Measurements from ENCODE around the gene NDEL1. TPM values are rescaled to one million over a fixed set of nuclear protein-coding genes. Genes with fewer than 3 reads are reported as not detected.

NDEL1 gene
- total RNA-seq, 1 experiment from 2014 or later: 78.4 TPM

GRCh38 chr17:8479431-8479947, 43.8 kb downstream of the NDEL1 start:
- DNase-seq: no peak
- no peaks in the 10 kb centered on the region for H3K9me2 ChIP-seq (ENCODE audit: insufficient read depth)
- CTCF ChIA-PET: no interaction called here
- H3K4me2 ChIP-seq: no peak overlapping the region
- no peaks in the 10 kb centered on the region for H3F3A ChIP-seq (ENCODE audit: insufficient read depth, low read depth)
- H3K36me3 ChIP-seq (ENCODE audit: low read depth): no peaks in the 10 kb centered on the region
- no peaks in the 10 kb centered on the region for H3K9me3 ChIP-seq (ENCODE audit: insufficient read depth, low read depth)
- no peaks in the 10 kb centered on the region for H3K79me2 ChIP-seq (ENCODE audit: low read depth)
- BruUV-seq (replicated peaks): no TSS peak
- POLR2A ChIA-PET (ENCODE audit: unreplicated experiment): no interaction called here
- no peak overlapping the region for H3K27ac ChIP-seq
- no peaks in the 10 kb centered on the region for H3K4me1 ChIP-seq (replicated peaks; ENCODE audit: insufficient read depth)
- TF ChIP-seq EZH2 (IDR thresholded peaks at IDR 0.05; ENCODE audit: low read depth) (no peak), CTCF (conservative IDR thresholded peaks at IDR 0.05) (no peak)
- H3K27me3 ChIP-seq (ENCODE audit: insufficient read depth, low read depth): no peaks in the 10 kb centered on the region
- no peak overlapping the region for H3K4me3 ChIP-seq
- H4K20me1 ChIP-seq (ENCODE audit: insufficient read depth): no peaks in the 10 kb centered on the region
- intact Hi-C loops (cut with micrococcal nuclease; ENCODE audit: unreplicated experiment): no loop called here
- H2AFZ ChIP-seq: no peak overlapping the region

- Histone ChIP-seq H3K27me3 (ENCODE audit: insufficient read depth, low read depth) (no peaks in the 10 kb centered on the region), H3K4me3 (no peak overlapping the region), H3F3A (ENCODE audit: insufficient read depth, low read depth) (no peaks in the 10 kb centered on the region), H2AFZ (no peak overlapping the region), H3K36me3 (ENCODE audit: low read depth) (no peaks in the 10 kb centered on the region), H3K79me2 (ENCODE audit: low read depth) (no peaks in the 10 kb centered on the region), H3K9me2 (ENCODE audit: insufficient read depth) (no peaks in the 10 kb centered on the region), H3K27ac (no peak overlapping the region), H3K9me3 (ENCODE audit: insufficient read depth, low read depth) (0 out of 2 replicates have a peak, but pooled peaks cover 7% of the 10 kb centered on the region), H4K20me1 (ENCODE audit: insufficient read depth) (no peaks in the 10 kb centered on the region), H3K4me2 (no peak overlapping the region), H3K4me1 (replicated peaks; ENCODE audit: insufficient read depth) (no peaks in the 10 kb centered on the region)
- intact Hi-C loops (cut with micrococcal nuclease; ENCODE audit: unreplicated experiment): no loop called here
- CTCF ChIA-PET: no interaction called here
- POLR2A ChIA-PET (ENCODE audit: unreplicated experiment): interaction anchor here (0.7 kb wide), 1 partner anchor 83 kb away, joined by 3 read pairs; no protein-coding TSS in a partner anchor
- no peak for DNase-seq
- TF ChIP-seq EZH2 (IDR thresholded peaks at IDR 0.05; ENCODE audit: low read depth): no peak
- no peak for TF ChIP-seq CTCF (conservative IDR thresholded peaks at IDR 0.05)
- no TSS peak for BruUV-seq (replicated peaks)
Measured at GRCh38 chr17:8480011-8480976, 44.6 kb downstream of the NDEL1 start.

GRCh38 chr17:8481089-8481488, 45.4 kb downstream of the NDEL1 start:
- no TSS peak for BruUV-seq (replicated peaks)
- Histone ChIP-seq H3K79me2 (ENCODE audit: low read depth) (no peaks in the 10 kb centered on the region), H3K36me3 (ENCODE audit: low read depth) (no peaks in the 10 kb centered on the region), H3F3A (ENCODE audit: insufficient read depth, low read depth) (no peaks in the 10 kb centered on the region), H3K27ac (no peak overlapping the region), H3K4me3 (no peak overlapping the region), H3K4me2 (no peak overlapping the region), H4K20me1 (ENCODE audit: insufficient read depth) (no peaks in the 10 kb centered on the region), H3K9me2 (ENCODE audit: insufficient read depth) (no peaks in the 10 kb centered on the region), H3K27me3 (ENCODE audit: insufficient read depth, low read depth) (no peaks in the 10 kb centered on the region), H2AFZ (no peak overlapping the region), H3K9me3 (ENCODE audit: insufficient read depth, low read depth) (0 out of 2 replicates have a peak, but pooled peaks cover 7% of the 10 kb centered on the region), H3K4me1 (replicated peaks; ENCODE audit: insufficient read depth) (no peaks in the 10 kb centered on the region)
- ChIA-PET POLR2A (ENCODE audit: unreplicated experiment) (no interaction called here), CTCF (no interaction called here)
- TF ChIP-seq EZH2 (IDR thresholded peaks at IDR 0.05; ENCODE audit: low read depth) (no peak), CTCF (conservative IDR thresholded peaks at IDR 0.05) (no peak)
- intact Hi-C loops (cut with micrococcal nuclease; ENCODE audit: unreplicated experiment): no loop called here
- DNase-seq: no peak
